ENCODE results near the gene CTIF. TPM values are rescaled to one million over a fixed set of nuclear protein-coding genes. Genes with fewer than 3 reads are reported as not detected.
"Not testable (repeated sequence)": the region's sequence is repeated elsewhere in the genome, so short reads cannot be mapped to it uniquely, and the experiment has no call there.

Gene CTIF
- total RNA-seq, 4 donors from 2014 or later, result 16.6 to 116 (median 34.5) TPM

DNA sequence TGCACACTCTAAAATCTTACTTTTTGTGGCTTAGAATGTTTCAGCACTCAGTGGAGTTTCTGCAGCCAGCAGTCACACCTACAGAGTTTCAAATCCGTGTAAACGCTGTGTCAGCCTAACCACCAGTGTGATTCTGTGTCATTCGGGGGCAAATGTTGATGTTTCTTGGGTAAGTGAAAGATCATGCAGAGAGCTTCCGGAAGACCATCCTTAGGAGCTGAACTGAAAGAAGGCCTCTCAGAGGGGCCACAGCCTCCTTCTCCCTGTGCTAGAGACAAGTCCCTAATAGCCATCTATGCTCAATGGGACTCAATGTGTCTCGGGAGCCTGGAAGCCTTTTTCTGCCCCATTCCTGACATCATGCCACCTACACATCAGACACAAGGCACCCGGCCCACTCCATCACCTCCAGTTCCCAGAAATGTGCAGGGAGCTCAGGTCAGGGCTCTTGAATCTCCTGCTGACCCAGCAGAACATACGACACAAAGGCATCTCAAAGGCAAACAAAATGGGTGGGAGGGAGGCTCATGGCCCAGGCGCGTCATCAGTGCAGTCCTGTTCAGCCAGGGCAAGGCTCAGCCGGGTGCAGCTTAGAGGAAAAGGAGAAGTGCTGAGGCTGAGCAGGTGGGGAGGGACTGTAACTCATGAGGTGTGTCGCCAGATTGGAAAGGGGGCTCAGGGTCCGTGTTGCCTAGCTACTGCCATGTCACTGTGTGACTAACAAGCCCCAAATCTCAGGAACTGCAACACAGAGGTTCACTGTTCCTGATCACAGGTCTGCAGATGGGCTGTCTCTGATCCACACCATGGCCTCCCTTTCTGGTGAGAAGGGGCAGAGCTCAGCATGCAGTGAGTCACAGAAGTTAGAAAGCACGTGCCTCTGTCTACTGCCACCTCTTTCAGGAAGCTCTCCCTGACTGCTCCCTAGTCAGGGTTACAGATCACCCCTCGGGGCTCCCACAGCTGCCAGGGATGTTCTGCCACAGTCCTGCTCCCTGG, 329.9 kb downstream of the CTIF start:
- peak; percentile 48 to 84 (median 81) for DNase-seq
- no peak overlapping the region for H3K4me3 ChIP-seq
- peaks cover 0 to 7% (median 0%) of the 10 kb centered on the region in 4 donors for H3K4me1 ChIP-seq
- peak overlapping the region in 2 of 4 donors; percentile 21 to 67 for H3K27ac ChIP-seq
- H3K9me3 ChIP-seq, result no peaks in the 10 kb centered on the region
- no peaks in the 10 kb centered on the region for H3K36me3 ChIP-seq
- H3K27me3 ChIP-seq, result no peaks in the 10 kb centered on the region
- TF ChIP-seq POLR2A (IDR thresholded peaks at IDR 0.05), result no peak
- TF ChIP-seq, protein P1, sequence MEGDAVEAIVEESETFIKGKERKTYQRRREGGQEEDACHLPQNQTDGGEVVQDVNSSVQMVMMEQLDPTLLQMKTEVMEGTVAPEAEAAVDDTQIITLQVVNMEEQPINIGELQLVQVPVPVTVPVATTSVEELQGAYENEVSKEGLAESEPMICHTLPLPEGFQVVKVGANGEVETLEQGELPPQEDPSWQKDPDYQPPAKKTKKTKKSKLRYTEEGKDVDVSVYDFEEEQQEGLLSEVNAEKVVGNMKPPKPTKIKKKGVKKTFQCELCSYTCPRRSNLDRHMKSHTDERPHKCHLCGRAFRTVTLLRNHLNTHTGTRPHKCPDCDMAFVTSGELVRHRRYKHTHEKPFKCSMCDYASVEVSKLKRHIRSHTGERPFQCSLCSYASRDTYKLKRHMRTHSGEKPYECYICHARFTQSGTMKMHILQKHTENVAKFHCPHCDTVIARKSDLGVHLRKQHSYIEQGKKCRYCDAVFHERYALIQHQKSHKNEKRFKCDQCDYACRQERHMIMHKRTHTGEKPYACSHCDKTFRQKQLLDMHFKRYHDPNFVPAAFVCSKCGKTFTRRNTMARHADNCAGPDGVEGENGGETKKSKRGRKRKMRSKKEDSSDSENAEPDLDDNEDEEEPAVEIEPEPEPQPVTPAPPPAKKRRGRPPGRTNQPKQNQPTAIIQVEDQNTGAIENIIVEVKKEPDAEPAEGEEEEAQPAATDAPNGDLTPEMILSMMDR (IDR thresholded peaks at IDR 0.05), result no peak

DNA sequence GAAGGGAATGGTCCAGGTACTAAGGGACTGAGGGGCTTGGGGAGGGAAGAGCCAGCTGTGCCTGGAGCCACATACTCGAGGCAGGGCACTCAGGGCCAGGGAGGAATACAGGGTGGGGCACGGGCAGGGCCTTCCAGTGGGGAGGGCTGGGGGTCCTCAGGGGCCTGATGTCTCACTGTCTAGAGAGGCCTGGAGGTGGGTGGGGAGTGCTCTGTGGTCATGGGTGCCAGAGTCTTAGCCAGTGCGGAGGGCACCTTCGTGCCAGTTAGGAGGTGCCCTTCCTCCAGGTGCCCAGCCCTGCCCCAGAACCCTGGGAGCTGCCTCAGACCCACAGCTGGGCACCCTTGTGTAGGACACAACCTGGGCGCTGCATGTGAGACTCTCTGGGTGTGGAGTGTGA, 330.8 kb downstream of the CTIF start:
- Histone ChIP-seq H3K9me3 (no peaks in the 10 kb centered on the region), H3K27me3 (no peaks in the 10 kb centered on the region), H3K36me3 (no peaks in the 10 kb centered on the region), H3K4me1 (peaks cover 0 to 7% (median 0%) of the 10 kb centered on the region in 4 donors), H3K4me3 (no peak overlapping the region), H3K27ac (peak overlapping the region in 2 of 4 donors; percentile 7 to 67)
- DNase-seq, result no peak
- no peak for TF ChIP-seq POLR2A (IDR thresholded peaks at IDR 0.05)
- TF ChIP-seq, protein P1 (IDR thresholded peaks at IDR 0.05), result no peak

DNA sequence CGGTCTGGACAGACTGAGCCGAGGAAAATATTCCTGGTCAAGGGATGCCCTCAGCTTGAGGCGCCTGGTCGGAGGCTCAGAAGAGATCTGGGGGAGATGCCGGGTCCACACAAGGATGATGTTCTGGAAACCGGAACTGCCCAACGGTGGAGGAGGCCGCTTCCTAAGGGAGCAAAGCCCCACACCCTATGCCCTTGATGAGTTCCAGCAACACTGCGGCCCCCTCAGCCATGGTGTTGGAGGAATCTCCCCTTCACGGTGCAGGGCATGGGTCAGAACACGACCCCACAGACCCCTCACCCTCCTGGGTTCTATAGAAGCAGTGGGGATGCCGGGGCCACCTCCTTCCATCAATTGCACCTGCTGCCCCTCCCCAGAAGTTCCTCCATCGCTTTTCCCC, 332.1 kb downstream of the CTIF start:
- H3K27ac ChIP-seq, H3K36me3 ChIP-seq, H3K4me1 ChIP-seq, H3K27me3 ChIP-seq, H3K4me3 ChIP-seq, H3K9me3 ChIP-seq, DNase-seq: not testable (repeated sequence)

DNA sequence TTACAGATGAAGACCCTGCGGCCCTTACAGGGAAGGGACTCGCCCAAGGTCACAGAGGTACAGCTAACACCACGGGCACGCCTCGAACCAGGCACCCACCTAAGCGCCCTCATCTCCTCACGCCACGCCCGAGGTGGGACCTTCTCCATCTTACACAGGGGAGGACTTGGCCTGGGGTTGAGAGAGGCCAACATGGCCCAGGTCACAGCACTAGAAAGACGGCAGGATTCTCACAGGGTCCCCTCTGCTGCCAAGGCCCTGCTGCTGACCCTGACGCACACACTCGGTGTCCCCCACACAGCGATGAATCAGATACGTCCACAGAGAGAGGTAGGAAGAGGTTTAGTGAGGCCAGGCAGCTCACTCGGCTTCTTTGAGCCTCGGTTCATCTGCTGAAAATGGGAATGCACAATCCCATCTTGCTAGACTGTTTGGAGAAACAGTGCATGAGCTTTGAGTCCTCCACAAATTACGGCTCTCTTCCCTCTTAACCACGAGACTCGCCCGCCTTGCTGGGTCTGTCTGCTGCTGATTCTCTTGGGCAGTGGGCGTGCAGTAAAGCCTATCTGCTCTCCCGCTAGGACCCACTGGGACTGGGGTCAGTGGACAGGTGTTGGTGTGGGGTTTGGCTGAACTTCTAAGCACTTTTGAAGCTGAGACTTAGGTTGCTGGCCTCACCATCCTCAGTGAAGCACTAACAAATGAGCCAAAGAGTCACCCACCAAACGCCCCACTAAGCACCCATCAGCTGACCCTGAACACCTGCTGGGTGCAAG, 332.7 kb downstream of the CTIF start:
- Histone ChIP-seq H3K27me3 (no peaks in the 10 kb centered on the region), H3K36me3 (no peaks in the 10 kb centered on the region), H3K4me1 (peaks cover 0 to 7% (median 0%) of the 10 kb centered on the region in 4 donors), H3K27ac (no peak overlapping the region), H3K9me3 (no peaks in the 10 kb centered on the region), H3K4me3 (no peak overlapping the region)
- no peak for TF ChIP-seq POLR2A (IDR thresholded peaks at IDR 0.05)
- TF ChIP-seq, protein P1 (IDR thresholded peaks at IDR 0.05), result no peak
- no peak for DNase-seq

DNA sequence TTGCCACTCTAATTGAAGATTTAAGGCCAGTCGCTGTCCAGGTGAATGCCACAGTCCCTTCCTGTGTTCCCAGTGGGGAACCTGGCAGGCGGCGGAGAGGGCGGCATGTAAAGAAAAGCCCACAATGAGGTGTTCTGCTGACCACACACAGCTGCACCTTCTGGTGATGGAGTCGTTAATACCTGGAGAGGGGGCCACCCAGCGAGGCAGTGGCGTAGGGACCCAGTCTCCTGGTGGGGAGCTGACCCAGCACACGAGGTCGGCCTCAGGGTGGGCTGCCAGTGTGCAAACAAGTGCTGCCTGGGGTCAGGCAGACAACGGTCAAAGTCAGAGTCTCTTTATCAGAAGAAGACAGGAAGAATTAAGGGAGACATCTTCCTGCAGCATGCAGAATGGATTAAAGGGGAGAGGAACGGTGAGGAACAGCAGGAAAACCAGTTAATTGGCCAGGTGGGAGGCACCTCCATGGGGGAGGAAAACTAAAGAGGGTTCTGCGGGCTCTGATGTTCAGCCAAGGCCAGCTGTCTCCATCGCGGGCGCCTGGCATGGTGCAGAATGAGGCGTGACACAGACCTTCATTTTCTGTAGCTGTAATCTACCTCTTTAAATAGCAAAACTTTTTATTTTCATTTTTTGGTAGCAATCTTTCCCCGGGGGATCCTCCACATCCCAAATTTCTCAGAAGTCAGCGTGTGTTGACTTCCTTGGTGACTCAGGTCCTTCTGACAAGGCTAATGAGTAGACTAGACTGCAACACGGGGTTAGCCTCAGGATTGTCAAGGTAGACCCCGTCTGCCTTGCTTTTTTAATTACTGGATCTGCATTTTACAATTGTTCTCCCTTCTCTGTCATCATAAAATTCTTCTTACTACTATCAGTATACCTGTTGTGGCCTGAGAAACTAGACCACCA, 333.7 kb downstream of the CTIF start:
- no peak for DNase-seq
- Histone ChIP-seq H3K4me1 (peaks cover 0 to 7% (median 0%) of the 10 kb centered on the region in 4 donors), H3K36me3 (no peaks in the 10 kb centered on the region), H3K4me3 (no peak overlapping the region), H3K9me3 (no peaks in the 10 kb centered on the region), H3K27ac (no peak overlapping the region), H3K27me3 (no peaks in the 10 kb centered on the region)
- TF ChIP-seq, protein P1 (IDR thresholded peaks at IDR 0.05), result no peak
- no peak for TF ChIP-seq POLR2A (IDR thresholded peaks at IDR 0.05)
